ENCODE results near the gene CXXC5. TPM values are rescaled to one million over a fixed set of nuclear protein-coding genes. Genes with fewer than 3 reads are reported as not detected.

CXXC5 gene
- total and polyA plus RNA-seq, 9 of the 15 experiments (the other 6 are each of a cell fraction or from before 2014, with no cell fraction given): 1.9 to 123 (median 45.8) TPM

- TF ChIP-seq CREB3 (tag; conservative IDR thresholded peaks at IDR 0.05; ENCODE audit: low read depth) (peak; percentile 50; the same call in 1 of the 2 replicates), GTF2A2 (tag; IDR thresholded peaks at IDR 0.05) (no peak), ZNF143 (CRISPR knock-in tag; IDR thresholded peaks at IDR 0.05) (0 out of 2 replicates have a peak, but pooled peaks have one; percentile 55), NCOA6 (IDR thresholded peaks at IDR 0.05) (no peak), MXI1 (IDR thresholded peaks at IDR 0.05; ENCODE audit: low read depth, low read length) (no peak), NCOA1 (IDR thresholded peaks at IDR 0.05; ENCODE audit: low read depth) (no peak), NONO (IDR thresholded peaks at IDR 0.05; ENCODE audit: low read depth in 2 of 2, low read length in 1 of 2) (no peak), PRMT5 (CRISPR knock-in tag; IDR thresholded peaks at IDR 0.05) (no peak), ZNF407 (IDR thresholded peaks at IDR 0.05; ENCODE audit: low read depth) (no peak), RNF2 (IDR thresholded peaks at IDR 0.05) (peak; percentile 59; the same call in 1 of the 2 replicates), DMBX1 (CRISPR knock-in tag; IDR thresholded peaks at IDR 0.05; ENCODE audit: borderline replicate concordance) (no peak), GMEB1 (CRISPR knock-in tag; IDR thresholded peaks at IDR 0.05) (no peak), CBFB (CRISPR knock-in tag; IDR thresholded peaks at IDR 0.05) (peak; percentile 73; the same call in 1 of the 2 replicates), CC2D1A (IDR thresholded peaks at IDR 0.05) (peak; percentile 12; the same call in 1 of the 2 replicates), ZNF274 (IDR thresholded peaks at IDR 0.05; ENCODE audit: borderline replicate concordance, low read depth, low read length) (no peak), TBL1XR1 (IDR thresholded peaks at IDR 0.05; ENCODE audit: low read length in 2 of 2) (no peak), PYGO2 (tag; IDR thresholded peaks at IDR 0.05) (no peak), ELF1 (tag; IDR thresholded peaks at IDR 0.05) (no peak), ZNF3 (CRISPR knock-in tag; IDR thresholded peaks at IDR 0.05) (no peak)
Observed at GRCh38 chr5:139710319-139711066, 62.3 kb downstream of the CXXC5 start (continued).

All from K562 (cell line).